Measurements from ENCODE around the gene SIL1.

Gene SIL1

DNA sequence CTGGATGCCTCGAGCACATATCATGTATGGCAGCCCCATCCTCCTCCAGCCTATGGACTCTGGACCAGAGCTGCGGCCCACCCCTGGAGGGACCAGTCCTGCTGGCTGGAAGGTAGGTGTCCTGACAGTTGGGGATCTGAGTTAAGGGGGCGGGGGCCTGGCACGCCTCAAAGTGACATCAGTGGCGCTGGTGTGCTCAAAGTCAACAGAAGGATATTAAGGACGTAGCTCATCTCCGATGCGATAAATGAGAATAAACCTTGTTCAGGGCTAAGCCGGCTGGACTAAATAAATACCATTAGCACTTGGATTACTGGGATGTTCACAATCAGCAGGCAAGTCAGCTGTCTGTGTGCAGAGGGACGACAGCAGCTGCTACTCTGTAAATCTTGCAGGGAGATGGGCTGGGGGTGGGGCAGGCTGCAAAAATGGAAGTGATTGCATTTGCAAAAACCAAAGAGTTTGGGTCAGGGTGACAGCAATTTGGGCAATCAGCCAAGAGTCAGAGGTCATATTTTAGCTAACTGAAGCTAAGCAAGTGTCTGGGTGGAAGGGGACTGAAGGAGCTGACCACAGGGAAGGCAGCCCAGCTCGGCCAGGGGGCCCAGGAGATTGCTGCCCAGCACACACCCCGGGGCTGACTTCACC is 243.0 kb downstream of the SIL1 start:
- no peak for DNase-seq
- in situ Hi-C loops (cut with MboI; ENCODE audit: low pct_unique_long_range_greater_than_20kb, low sequenced_read_pairs): no loop called here

DNA sequence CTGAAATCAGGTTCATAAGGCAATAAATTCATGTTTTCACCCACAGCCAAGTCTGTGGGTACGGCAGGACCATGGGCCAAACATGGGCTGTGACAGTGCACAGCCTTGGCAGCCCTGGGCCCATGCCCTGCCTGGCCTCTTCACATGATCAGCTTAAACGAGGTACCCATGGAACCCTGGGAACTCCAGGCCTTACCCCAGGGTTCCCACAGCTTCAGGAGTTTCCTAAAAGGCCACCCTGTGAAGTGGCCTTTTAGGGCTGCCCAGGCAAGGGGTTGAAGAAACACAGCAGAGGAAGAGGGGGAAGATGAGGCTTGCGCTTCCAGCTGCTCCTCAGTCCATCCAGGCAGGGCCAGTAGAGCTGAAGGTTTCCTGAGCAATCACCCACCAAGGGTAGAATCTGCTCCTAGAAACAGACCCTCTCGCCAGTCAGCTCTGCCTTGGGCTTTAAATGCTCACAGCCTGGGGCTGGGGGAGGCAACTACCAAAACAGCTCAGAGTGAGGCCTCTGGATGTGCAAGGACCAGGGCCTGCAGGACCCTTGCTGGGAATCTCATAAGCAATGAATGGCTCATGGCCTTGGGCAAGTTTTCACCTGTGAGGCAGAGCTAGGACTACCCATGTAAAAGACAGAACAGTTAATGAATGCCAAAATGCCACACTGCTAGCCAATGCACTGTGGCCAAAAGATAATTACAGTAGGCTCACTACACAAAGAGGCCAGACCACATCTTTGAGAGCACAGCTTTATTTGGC is 243.7 kb downstream of the SIL1 start:
- in situ Hi-C loops (cut with MboI; ENCODE audit: low pct_unique_long_range_greater_than_20kb, low sequenced_read_pairs): no loop called here
- DNase-seq: no peak

DNA sequence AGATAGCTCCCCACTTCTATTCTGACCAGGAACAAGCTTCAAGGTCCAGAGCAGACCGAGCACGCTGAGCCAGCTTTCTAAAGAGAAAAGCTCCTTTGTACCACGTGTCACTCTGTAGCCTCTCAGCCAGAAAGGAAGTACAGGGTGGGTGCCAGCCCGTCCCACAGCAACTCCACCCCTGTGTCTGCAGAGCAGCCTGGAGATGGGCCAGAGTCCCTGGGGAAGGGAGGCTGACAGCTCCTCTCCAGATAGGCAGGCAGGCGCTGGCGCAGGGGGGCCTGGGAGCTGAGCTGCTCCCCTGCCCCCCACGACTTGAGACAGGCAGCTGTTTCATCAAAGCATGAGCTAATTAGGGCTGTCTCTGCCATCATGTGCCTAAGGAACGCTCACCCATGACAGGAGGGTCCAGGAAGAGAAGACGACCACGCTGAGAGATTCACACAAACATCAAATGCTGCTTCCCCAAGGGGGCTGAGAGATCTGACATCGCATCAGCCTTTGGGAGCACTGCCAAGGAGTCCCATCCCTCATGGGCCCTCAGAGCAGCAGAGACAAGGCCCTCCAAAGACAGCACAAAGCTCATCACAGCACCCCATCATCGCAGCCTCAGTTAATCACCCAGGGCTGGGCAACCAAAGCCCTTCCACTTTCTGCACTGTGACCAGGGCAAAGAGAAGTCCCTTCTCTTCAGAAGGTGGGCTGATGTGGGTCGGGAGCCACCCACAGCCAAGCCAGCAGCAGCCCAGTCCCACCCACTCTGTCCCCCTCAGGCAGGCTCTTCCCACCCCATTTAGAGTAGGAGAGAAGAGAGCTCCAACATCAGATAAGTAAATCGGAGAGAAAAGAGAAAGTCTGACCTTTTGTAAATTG is 244.5 kb downstream of the SIL1 start:
- in situ Hi-C loops (cut with MboI; ENCODE audit: low pct_unique_long_range_greater_than_20kb, low sequenced_read_pairs): no loop called here
- peak; percentile 53 for DNase-seq

- in situ Hi-C loops (cut with MboI; ENCODE audit: low pct_unique_long_range_greater_than_20kb, low sequenced_read_pairs): no loop called here
- DNase-seq: no peak
Observed at GRCh38 chr5:138952962-138953361, 245.2 kb downstream of the SIL1 start.

- in situ Hi-C loops (cut with MboI; ENCODE audit: low pct_unique_long_range_greater_than_20kb, low sequenced_read_pairs): no loop called here
- no peak for DNase-seq
Observed at GRCh38 chr5:138951986-138952735, 246.0 kb downstream of the SIL1 start.

GRCh38 chr5:138951091-138951985 is 246.8 kb downstream of the SIL1 start:
- in situ Hi-C loops (cut with MboI; ENCODE audit: low pct_unique_long_range_greater_than_20kb, low sequenced_read_pairs): no loop called here
- no peak for DNase-seq

DNA sequence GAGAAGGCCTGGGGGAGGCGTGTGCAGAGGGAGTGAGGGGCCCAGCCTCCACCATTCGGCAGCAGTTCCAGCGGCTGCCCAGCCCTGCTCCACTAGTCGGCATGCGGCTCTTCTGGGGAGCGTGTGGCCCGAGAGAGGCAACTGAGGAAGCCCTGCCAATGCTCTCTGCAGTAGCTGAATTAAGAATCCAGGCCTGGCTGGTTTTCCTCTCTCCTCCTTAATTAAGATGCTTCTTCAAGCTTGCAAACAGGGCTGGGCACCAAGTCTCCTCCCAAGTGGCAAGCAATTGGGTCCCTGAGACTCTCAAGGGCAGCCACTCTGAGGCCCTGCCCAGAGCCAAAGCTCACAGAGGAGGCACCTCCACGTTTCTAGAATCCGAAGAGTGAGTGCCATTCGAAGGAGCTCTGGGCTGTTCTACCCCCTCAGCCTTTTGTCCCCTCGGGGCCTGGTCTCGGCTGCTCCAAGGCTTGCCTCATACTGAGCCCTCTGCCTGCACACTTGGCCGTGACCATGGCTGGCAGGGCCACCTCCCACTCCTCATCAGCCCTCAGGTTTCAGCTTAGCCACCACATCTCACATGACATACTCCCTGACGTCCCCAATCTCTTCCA is 247.6 kb downstream of the SIL1 start:
- no peak for DNase-seq
- in situ Hi-C loops (cut with MboI; ENCODE audit: low pct_unique_long_range_greater_than_20kb, low sequenced_read_pairs): no loop called here

DNA sequence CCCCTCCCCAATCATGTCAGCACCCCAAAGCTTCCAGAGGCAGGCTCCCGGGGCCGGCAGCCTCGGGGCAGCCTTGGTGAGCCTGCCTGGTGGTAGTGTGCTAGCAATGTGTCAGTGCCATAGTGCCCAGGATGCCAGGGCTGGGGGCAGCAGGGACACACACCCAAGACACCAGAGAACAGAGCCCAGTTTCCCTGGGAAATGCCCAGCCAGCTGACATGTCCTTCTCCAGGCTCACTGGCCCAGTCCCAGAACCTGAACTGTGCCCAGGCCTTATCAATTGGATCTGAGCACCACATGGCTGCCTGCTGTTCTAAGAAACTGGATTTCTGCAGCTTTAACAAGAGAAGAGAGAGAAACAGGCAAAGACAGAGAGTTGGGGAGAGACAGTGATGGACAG is 248.2 kb downstream of the SIL1 start:
- in situ Hi-C loops (cut with MboI; ENCODE audit: low pct_unique_long_range_greater_than_20kb, low sequenced_read_pairs): no loop called here
- no peak for DNase-seq

DNA sequence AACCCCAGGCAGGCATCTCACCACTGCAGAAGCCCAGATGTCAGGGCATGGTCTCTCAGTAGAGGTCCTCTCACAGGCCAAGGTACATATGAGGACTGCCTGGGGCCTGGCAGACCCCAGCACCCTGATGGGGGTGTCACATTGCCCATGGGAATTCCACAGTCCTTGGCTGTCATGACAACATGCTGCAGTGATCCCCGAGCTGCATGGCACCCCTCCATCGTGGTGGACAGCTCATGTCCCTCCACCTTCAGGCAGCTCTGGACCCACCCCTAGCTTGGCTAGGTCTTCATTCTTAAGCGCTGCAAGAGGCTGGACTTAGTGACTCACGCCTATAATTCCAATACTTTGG is 249.0 kb downstream of the SIL1 start:
- no peak for DNase-seq
- in situ Hi-C loops (cut with MboI; ENCODE audit: low pct_unique_long_range_greater_than_20kb, low sequenced_read_pairs): no loop called here

- no peak for DNase-seq
- in situ Hi-C loops (cut with MboI; ENCODE audit: low pct_unique_long_range_greater_than_20kb, low sequenced_read_pairs): no loop called here
Observed at GRCh38 chr5:138948471-138949222, 249.5 kb downstream of the SIL1 start.

- in situ Hi-C loops (cut with MboI; ENCODE audit: low pct_unique_long_range_greater_than_20kb, low sequenced_read_pairs): no loop called here
- no peak for DNase-seq
Observed at GRCh38 chr5:138947780-138948179, 250.4 kb downstream of the SIL1 start.

GRCh38 chr5:138946831-138947560 is 251.2 kb downstream of the SIL1 start:
- DNase-seq: no peak
- in situ Hi-C loops (cut with MboI; ENCODE audit: low pct_unique_long_range_greater_than_20kb, low sequenced_read_pairs): no loop called here

- DNase-seq: no peak
- in situ Hi-C loops (cut with MboI; ENCODE audit: low pct_unique_long_range_greater_than_20kb, low sequenced_read_pairs): no loop called here
Observed at GRCh38 chr5:138946241-138946623, 251.9 kb downstream of the SIL1 start.

DNA sequence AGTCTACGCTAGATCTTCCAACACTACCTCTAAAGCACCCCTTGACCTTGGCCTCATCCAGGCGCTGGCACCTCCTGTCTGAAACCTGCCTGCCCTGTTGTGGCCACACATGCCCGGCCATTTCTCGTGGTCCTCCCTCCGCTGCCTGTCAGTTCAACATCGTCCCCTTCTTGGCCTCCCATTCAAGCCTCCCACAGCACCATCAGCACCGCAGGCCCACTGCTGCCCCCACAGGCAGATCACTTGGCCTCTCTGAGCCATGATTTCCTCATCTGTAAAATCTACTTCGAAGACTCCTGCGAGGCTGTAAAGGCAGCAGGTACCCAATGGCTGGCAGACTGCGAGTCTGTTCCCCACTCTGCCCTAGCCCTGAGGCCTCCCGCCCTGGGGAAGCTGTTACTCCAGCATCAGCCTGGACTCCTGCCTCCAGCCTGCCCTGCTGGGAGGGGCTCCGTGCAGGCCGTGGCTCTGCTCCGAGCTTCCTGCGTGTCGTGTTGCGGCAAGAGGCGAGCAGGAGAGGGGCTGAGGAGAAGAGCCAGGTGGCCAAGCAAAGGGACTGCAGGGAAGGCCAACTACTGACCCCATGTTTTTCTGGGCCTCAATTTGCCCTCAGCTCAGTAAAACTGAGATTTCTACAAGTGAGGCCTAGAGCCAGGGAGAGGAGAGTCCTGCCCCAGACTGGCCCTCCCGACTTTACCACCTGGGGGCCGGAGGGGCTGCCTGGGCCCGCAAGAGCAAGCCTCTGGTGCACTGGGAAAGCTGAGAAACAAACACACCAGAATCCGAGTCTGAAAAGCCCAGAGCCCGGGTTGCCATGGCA is 252.5 kb downstream of the SIL1 start:
- DNase-seq: no peak
- in situ Hi-C loops (cut with MboI; ENCODE audit: low pct_unique_long_range_greater_than_20kb, low sequenced_read_pairs): no loop called here

- DNase-seq: no peak
- in situ Hi-C loops (cut with MboI; ENCODE audit: low pct_unique_long_range_greater_than_20kb, low sequenced_read_pairs): no loop called here
Observed at GRCh38 chr5:138944527-138945322, 253.4 kb downstream of the SIL1 start.
